H9 (cell line): ENCODE results near the gene BCL2L1. TPM values are rescaled to one million over a fixed set of nuclear protein-coding genes. Genes with fewer than 3 reads are reported as not detected.

Experiments
- DNase-seq: peaks from one replicate; pipeline ENCODE4 v3.0.0-alpha.2; 2017
- H2AFZ ChIP-seq: one replicate; pipeline ENCODE4 v1.6.1; 2013; ENCODE audit warnings: mild to moderate bottlenecking, low read length, control low read depth, moderate library complexity
- H2AK5ac ChIP-seq: 2 replicates; pipeline ENCODE4 v1.6.1; 2013; ENCODE audit warnings: low read length, control low read depth, mixed read lengths; ENCODE audit not compliant: insufficient read length
- H2BK120ac ChIP-seq: one replicate; pipeline ENCODE4 v1.6.1; 2013; ENCODE audit warnings: low read depth, mild to moderate bottlenecking, low read length, control low read depth, inconsistent platforms; ENCODE audit not compliant: poor library complexity, severe bottlenecking
- H2BK12ac ChIP-seq: 2 replicates; pipeline ENCODE4 v1.6.1; 2013; ENCODE audit warnings: low read length, control low read depth, mixed read lengths, low read depth; ENCODE audit not compliant: insufficient read length
- H2BK15ac ChIP-seq: 2 replicates; pipeline ENCODE4 v1.6.1; 2013; ENCODE audit warnings: low read depth, low read length, control low read depth
- H2BK20ac ChIP-seq: one replicate; pipeline ENCODE4 v1.6.1; 2013; ENCODE audit warnings: low read depth, mild to moderate bottlenecking, low read length, control low read depth, inconsistent platforms; ENCODE audit not compliant: poor library complexity, severe bottlenecking
- H2BK5ac ChIP-seq: 2 replicates; pipeline ENCODE4 v1.6.1; 2013; ENCODE audit warnings: low read length, control low read depth, mixed read lengths; ENCODE audit not compliant: insufficient read length
- H3K14ac ChIP-seq: 2 replicates; pipeline ENCODE4 v1.6.1; 2013; ENCODE audit warnings: low read length, control low read depth; ENCODE audit not compliant: insufficient read depth
- H3K18ac ChIP-seq: 2 replicates; pipeline ENCODE4 v1.6.1; 2013; ENCODE audit warnings: low read depth, mild to moderate bottlenecking, mixed read lengths, low read length, control low read depth; ENCODE audit not compliant: insufficient read length
- H3K23ac ChIP-seq: 2 replicates; pipeline ENCODE4 v1.6.1; 2013; ENCODE audit warnings: low read length, control low read depth, mixed read lengths, low read depth; ENCODE audit not compliant: insufficient read length
- H3K23me2 ChIP-seq: 2 replicates; pipeline ENCODE4 v1.6.1; 2013; ENCODE audit warnings: low read depth, mild to moderate bottlenecking, mixed read lengths, low read length, control low read depth; ENCODE audit not compliant: insufficient read length, poor library complexity, severe bottlenecking
- H3K27ac ChIP-seq: 2 replicates; pipeline ENCODE4 v1.5.1; 2013; ENCODE audit warnings: low read length, control low read depth, mixed read lengths, low read depth; ENCODE audit not compliant: insufficient read length
- H3K27me3 ChIP-seq: 2 replicates; pipeline ENCODE4 v1.6.1; 2013; ENCODE audit warnings: low read length, control low read depth, inconsistent platforms; ENCODE audit not compliant: insufficient read depth
- H3K4ac ChIP-seq: 2 replicates; pipeline ENCODE4 v1.6.1; 2013; ENCODE audit warnings: low read depth, mild to moderate bottlenecking, control low read depth, inconsistent platforms, low read length, moderate library complexity
- H3K4me1 ChIP-seq: 2 replicates; pipeline ENCODE4 v1.6.1; 2013; ENCODE audit warnings: low read length, control low read depth, inconsistent platforms; ENCODE audit not compliant: insufficient read depth
- H3K4me2 ChIP-seq: 2 replicates; pipeline ENCODE4 v1.6.1; 2013; ENCODE audit warnings: low read length, control low read depth, mixed read lengths; ENCODE audit not compliant: insufficient read length, insufficient read depth
- H3K56ac ChIP-seq: 2 replicates; pipeline ENCODE4 v1.6.1; 2013; ENCODE audit warnings: low read depth, mild to moderate bottlenecking, mixed read lengths, low read length, control low read depth; ENCODE audit not compliant: insufficient read length
- H3K79me1 ChIP-seq: 2 replicates; pipeline ENCODE4 v1.6.1; 2013; ENCODE audit warnings: low read depth, mild to moderate bottlenecking, moderate library complexity, low read length, control low read depth, inconsistent platforms; ENCODE audit not compliant: insufficient read depth, poor library complexity, severe bottlenecking
- H3K79me2 ChIP-seq: 2 replicates; pipeline ENCODE4 v1.6.1; 2013; ENCODE audit warnings: low read length, control low read depth, inconsistent platforms; ENCODE audit not compliant: insufficient read depth
- H3K9ac ChIP-seq: 2 replicates; pipeline ENCODE4 v1.6.1; 2013; ENCODE audit warnings: low read length, control low read depth, mixed read lengths; ENCODE audit not compliant: insufficient read length; ENCODE audit errors: extremely low read depth
- H3K9me3 ChIP-seq: one replicate; pipeline ENCODE4 v1.6.1; 2013; ENCODE audit warnings: low read depth, low read length, inconsistent platforms; ENCODE audit not compliant: control insufficient read depth
- H3T11ph ChIP-seq: one replicate; pipeline ENCODE4 v1.6.1; 2013; ENCODE audit warnings: mild to moderate bottlenecking, low read length, control low read depth, inconsistent platforms
- H4K20me1 ChIP-seq: one replicate; pipeline ENCODE4 v1.6.1; 2013; ENCODE audit not compliant: control insufficient read depth, insufficient read length, insufficient read depth
- H4K5ac ChIP-seq: 2 replicates; pipeline ENCODE4 v1.6.1; 2013; ENCODE audit warnings: low read depth, mild to moderate bottlenecking, mixed read lengths, low read length, control low read depth; ENCODE audit not compliant: insufficient read length
- H4K8ac ChIP-seq: replicated peaks from 2 replicates; pipeline ENCODE4 v1.6.1; 2013; ENCODE audit warnings: low read length, control low read depth, mixed read lengths, low read depth; ENCODE audit not compliant: insufficient read length
- H4K91ac ChIP-seq: 2 replicates; pipeline ENCODE4 v1.6.1; 2013; ENCODE audit warnings: low read depth, mild to moderate bottlenecking, moderate library complexity, mixed read lengths, low read length, control low read depth; ENCODE audit not compliant: insufficient read length
- H3K27ac Mint-ChIP-seq, 3 experiments: 2 replicates in 2 of 3; 3 replicates in 1 of 3; pipeline ENCODE4 v1.8.0; 2020 to 2021; ENCODE audit warnings: mixed read lengths in 3 of 3, mild to moderate bottlenecking in 1 of 3, moderate library complexity in 1 of 3
- H3K27me3 Mint-ChIP-seq: 2 replicates; pipeline ENCODE4 v1.8.0; 2021; ENCODE audit warnings: low read depth, mild to moderate bottlenecking, moderate library complexity, mixed read lengths
- H3K36me3 Mint-ChIP-seq, 3 experiments: 2 replicates in 2 of 3; 3 replicates in 1 of 3; pipeline ENCODE4 v1.8.0; 2020 to 2021; ENCODE audit warnings: low read depth in 3 of 3, mixed read lengths in 3 of 3; ENCODE audit not compliant: insufficient read depth in 1 of 3
- H3K4me1 Mint-ChIP-seq, 2 experiments: 2 replicates each; pipeline ENCODE4 v1.8.0; 2020; ENCODE audit warnings: mixed read lengths in 2 of 2
- H3K4me3 Mint-ChIP-seq, 2 experiments: 2 replicates in 1 of 2; 3 replicates in 1 of 2; pipeline ENCODE4 v1.8.0; 2020 to 2021; ENCODE audit warnings: mild to moderate bottlenecking in 2 of 2, mixed read lengths in 2 of 2, moderate library complexity in 1 of 2
- H3K9me3 Mint-ChIP-seq, 2 experiments: 2 replicates in 1 of 2; 3 replicates in 1 of 2; pipeline ENCODE4 v1.8.0; 2020; ENCODE audit warnings: mild to moderate bottlenecking in 2 of 2, mixed read lengths in 2 of 2, moderate library complexity in 1 of 2
- CTCF ChIP-seq: fragments of 200-600 bp; sonication (generic); conservative IDR thresholded peaks from 3 replicates; pipeline ENCODE4 v1.8.0; 2021; ENCODE audit warnings: antibody characterized with exemption, mild to moderate bottlenecking
- WGBS: extraction: QIAGEN DNeasy Blood & Tissue Kit; methylation state at CpG from one replicate; pipeline ENCODE4 v1.1.7; 2013; ENCODE audit warnings: missing lambda C conversion rate, low lambda C conversion rate, mixed read lengths; ENCODE audit not compliant: insufficient read length; ENCODE audit errors: extremely low coverage; 5-methylcytosine and 5-hydroxymethylcytosine counted together
- total RNA-seq: library from RNA; stranded (reverse); gene quantifications from 2 replicates; pipeline ENCODE4 v1.2.1, GENCODE V29; 2021

Gene BCL2L1
- total RNA-seq, 1 experiment from 2014 or later = 105 TPM

GRCh38 chr20:31674895-31675827, 47.5 kb downstream of the BCL2L1 start:
- Histone ChIP-seq H3K4me2 (no peak overlapping the region), H4K5ac (no peak overlapping the region), H2BK20ac (no peak overlapping the region), H3K23ac (no peak overlapping the region), H4K8ac (no peak overlapping the region), H3K27ac (no peak overlapping the region), H3K23me2 (no peaks in the 10 kb centered on the region), H3K79me1 (no peaks in the 10 kb centered on the region), H3K4ac (no peak overlapping the region), H2AFZ (no peak overlapping the region), H3T11ph (no peak overlapping the region), H2BK15ac (no peak overlapping the region), H3K27me3 (no peaks in the 10 kb centered on the region), H3K9me3 (no peaks in the 10 kb centered on the region), H4K20me1 (peaks cover 2% of the 10 kb centered on the region), H3K18ac (no peak overlapping the region), H2BK5ac (no peak overlapping the region), H2BK120ac (no peak overlapping the region), H3K9ac (no peak overlapping the region), H3K79me2 (no peaks in the 10 kb centered on the region), H2BK12ac (no peak overlapping the region), H3K56ac (no peak overlapping the region), H3K4me1 (no peaks in the 10 kb centered on the region), H4K91ac (no peak overlapping the region), H3K14ac (no peak overlapping the region; the same call in 1 of the 2 replicates), H2AK5ac (no peak overlapping the region)
- no peaks in the 10 kb centered on the region for H3K9me3 Mint-ChIP-seq
- no CpG with 5 or more reads among the region's 10 CpGs for WGBS
- no peak overlapping the region for H3K4me3 Mint-ChIP-seq
- H3K27me3 Mint-ChIP-seq = no peaks in the 10 kb centered on the region
- no peak for TF ChIP-seq CTCF
- peak overlapping the region in 2 of 3 experiments; percentile 37 to 59; a peak in 3 of 7 replicates for H3K27ac Mint-ChIP-seq
- DNase-seq = no peak
- peaks cover 1 to 43% (median 5%) of the 10 kb centered on the region in 3 experiments; a peak in 4 of 7 replicates for H3K36me3 Mint-ChIP-seq
- H3K4me1 Mint-ChIP-seq = peaks cover 29 to 40% of the 10 kb centered on the region in 2 experiments
